DMS114 treated with DMSO at 0.1 percent for 48 hours (cell line): Measurements from ENCODE around the gene POLDIP3.

Source experiments
- DNase-seq: peaks from one replicate; lab custom pipeline; 2025; ENCODE audit not compliant: unreplicated experiment; lab: John Stamatoyannopoulos, UW

Gene POLDIP3

GRCh38 chr22:42614312-42615091 lies at the start of gene POLDIP3:
TSS of gene POLDIP3 (minus strand) at chr22:42614883. CDS start at chr22:42614857, 26 bp downstream.
- peak; percentile 92 for DNase-seq

GRCh38 chr22:42661985-42662831 lies 47.5 kb upstream of the POLDIP3 start:
- peak; percentile 35 for DNase-seq

- no peak for DNase-seq
These were observed 41.9 kb upstream of the POLDIP3 start for GRCh38 chr22:42656578-42656977.

- no peak for DNase-seq
These were observed 41.0 kb upstream of the POLDIP3 start for GRCh38 chr22:42655693-42656092.

- no peak for DNase-seq
These were observed 39.9 kb upstream of the POLDIP3 start for GRCh38 chr22:42654436-42655073.

- DNase-seq, result no peak
These were observed 39.3 kb upstream of the POLDIP3 start for GRCh38 chr22:42653999-42654398.

GRCh38 chr22:42651134-42651533 lies 36.5 kb upstream of the POLDIP3 start:
- no peak for DNase-seq

GRCh38 chr22:42649246-42650099 lies 34.8 kb upstream of the POLDIP3 start, which contains the start of gene CYB5R3:
TSS of gene CYB5R3 (minus strand) at chr22:42649392. CDS start at chr22:42649315, 77 bp downstream.
- peak; percentile 63 for DNase-seq

- no peak for DNase-seq
These were observed 33.9 kb upstream of the POLDIP3 start for GRCh38 chr22:42648368-42649245.

GRCh38 chr22:42648017-42648367 lies 33.3 kb upstream of the POLDIP3 start:
- DNase-seq, result no peak

- no peak for DNase-seq
These were observed 32.2 kb upstream of the POLDIP3 start for GRCh38 chr22:42646569-42647525.

GRCh38 chr22:42645938-42646568 lies 31.4 kb upstream of the POLDIP3 start:
- DNase-seq, result no peak

GRCh38 chr22:42645341-42645937 lies 30.8 kb upstream of the POLDIP3 start:
- DNase-seq, result no peak

- no peak for DNase-seq
These were observed 30.0 kb upstream of the POLDIP3 start for GRCh38 chr22:42644422-42645340.

- DNase-seq, result no peak
These were observed 29.1 kb upstream of the POLDIP3 start for GRCh38 chr22:42643634-42644421.
